HG02763 (cell line): ENCODE measurements around the gene UST.
"Not testable (repeated sequence)": the region's sequence is repeated elsewhere in the genome, so short reads cannot be mapped to it uniquely, and the experiment has no call there.

ENCODE experiments used
- ATAC-seq: cut with Tn5 transposase; IDR thresholded peaks from one replicate; pipeline ENCODE4 v1.9.1; 2021; ENCODE audit warnings: mild to moderate bottlenecking, moderate library complexity; ENCODE audit not compliant: unreplicated experiment

The UST gene

DNA sequence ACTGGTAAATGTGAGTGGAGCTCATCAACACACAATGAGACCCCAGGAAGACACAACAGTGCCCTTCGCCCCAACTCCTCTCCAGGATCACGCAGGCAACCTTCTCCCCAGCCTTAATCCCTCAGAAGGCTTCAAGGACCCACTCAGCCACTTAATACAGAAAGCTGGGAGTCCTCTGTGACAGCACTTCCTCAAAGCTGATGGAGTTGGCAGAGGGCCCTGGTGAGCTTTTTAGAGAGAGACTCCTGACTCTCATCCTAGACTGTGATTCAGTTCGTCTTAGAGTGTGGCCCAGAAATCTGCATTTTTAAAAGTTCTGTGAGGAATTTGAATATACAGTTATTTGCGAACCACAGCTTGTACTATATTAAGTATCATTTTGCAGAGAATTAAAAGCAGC is 187.7 kb downstream of the UST start:
- ATAC-seq, result no peak

DNA sequence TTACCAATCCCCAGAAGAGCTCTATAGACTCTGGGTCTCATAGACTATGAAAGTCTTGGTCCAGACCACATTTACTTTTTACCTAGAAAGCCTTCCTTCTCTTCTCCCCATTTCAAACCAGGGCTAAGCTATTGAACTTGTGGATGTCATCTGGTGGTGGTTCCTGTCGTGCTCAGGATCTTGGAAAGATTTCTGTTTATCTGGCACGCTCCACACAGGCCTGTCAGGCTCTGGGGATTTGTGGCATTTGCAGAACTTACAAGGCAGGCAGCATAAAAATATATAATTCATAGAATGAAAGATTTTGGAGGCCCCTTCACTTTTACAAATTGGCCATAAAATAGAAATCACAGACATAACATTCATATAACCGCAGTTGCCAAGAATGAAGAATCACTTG is 188.1 kb downstream of the UST start:
- ATAC-seq, result no peak

DNA sequence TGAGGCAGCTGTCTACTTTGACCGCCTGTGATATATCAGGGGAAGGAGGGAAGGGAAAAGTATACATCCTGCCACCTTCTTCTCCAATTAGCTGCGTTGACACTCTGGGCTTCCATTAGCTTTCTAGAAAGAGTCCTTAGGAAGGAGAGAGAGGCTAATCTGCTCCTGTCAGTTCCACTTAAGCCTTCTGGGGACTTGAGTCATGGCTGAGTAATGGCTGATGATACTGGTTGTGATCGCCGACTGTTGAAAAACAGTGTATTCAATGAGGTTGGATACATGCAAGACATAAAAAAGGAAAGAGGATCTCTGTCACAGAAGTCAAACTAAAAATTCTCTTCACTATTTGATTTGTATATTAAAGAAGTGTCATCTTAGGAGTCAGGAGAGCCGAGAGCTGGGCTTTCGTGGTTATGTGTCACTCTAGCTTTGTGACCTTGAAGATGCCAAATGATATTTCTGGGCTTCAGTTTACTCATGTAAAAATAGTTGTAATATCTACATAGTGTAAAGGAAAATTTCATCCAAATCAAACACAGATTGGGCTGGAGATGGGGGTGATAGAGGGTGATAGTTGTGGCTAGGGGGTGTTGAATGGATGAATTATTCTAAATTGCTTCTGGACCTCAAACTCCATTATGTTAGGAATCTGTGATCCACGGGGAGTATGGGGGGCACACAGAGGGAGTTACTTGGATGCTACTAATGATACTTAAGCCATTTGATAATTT is 189.0 kb downstream of the UST start:
- no peak for ATAC-seq

DNA sequence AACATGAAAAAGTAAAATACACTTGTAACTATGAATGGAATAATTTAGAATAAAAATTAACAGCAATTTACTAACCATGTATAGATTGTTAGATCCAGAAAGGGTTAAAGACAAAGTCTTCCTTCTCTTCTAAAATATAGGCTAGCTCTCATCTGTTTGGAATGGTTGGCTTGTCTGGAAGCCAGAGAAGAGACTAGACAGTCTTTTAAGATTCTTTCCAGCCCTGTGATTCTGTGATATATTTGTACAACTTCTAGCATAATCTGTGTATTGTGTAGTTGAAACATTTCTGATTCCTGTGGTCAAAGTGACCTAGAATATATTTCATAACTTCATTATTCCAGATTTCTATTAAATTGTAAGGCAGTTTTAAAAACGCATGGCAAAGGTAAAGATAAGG is 196.6 kb downstream of the UST start:
- no peak for ATAC-seq

DNA sequence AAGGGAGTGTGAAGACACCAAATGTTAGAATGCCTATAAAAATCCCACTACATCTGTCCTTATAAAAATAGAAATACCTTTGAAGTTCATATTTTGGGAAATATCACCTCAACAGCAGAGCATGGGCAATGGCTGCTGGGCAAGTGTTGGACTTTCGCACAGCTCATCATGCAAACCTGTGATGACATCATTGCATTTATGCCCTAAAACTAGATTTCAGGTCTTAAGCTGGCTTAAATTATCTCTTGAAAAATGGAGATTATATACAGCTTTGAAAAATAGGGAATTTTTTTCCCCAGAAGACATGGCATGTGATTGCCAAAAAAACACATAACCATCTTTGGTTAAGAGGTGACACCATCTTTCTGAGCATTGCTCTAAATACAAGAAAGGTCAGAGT is 197.8 kb downstream of the UST start:
- no peak for ATAC-seq

DNA sequence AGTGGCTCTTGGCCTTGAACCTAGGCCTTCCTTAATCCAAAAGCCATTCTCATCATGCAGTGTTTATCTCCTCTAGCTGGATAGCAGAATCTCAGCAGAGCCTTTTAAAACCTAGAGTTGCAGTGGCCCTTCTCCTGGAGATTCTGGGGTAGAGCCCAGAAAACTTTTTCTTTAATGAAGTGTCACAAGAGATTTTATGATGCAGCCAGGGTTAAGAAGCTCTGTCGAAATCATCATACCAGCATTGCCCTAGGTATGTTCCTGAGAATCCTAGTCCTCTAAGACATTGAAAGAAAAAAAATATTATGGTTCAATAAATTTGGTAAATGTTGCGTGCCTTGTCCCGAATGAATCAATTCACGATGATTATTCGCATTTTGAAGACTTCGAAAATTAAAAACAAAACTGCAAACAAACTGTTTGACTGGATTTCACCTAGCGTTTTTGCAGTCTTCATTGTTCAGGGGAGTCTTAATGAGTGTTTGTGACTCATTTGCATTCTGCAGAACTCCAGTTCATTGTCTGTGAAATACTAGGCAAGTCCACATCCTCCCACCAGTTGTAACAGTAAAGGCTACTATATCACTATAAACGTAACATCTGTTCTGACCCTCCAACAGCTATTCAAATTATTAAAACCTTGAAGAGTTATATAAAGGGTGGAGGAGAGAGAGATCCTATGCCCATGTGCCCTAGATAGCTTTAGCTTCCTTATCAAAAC is 198.6 kb downstream of the UST start:
- ATAC-seq, result no peak

DNA sequence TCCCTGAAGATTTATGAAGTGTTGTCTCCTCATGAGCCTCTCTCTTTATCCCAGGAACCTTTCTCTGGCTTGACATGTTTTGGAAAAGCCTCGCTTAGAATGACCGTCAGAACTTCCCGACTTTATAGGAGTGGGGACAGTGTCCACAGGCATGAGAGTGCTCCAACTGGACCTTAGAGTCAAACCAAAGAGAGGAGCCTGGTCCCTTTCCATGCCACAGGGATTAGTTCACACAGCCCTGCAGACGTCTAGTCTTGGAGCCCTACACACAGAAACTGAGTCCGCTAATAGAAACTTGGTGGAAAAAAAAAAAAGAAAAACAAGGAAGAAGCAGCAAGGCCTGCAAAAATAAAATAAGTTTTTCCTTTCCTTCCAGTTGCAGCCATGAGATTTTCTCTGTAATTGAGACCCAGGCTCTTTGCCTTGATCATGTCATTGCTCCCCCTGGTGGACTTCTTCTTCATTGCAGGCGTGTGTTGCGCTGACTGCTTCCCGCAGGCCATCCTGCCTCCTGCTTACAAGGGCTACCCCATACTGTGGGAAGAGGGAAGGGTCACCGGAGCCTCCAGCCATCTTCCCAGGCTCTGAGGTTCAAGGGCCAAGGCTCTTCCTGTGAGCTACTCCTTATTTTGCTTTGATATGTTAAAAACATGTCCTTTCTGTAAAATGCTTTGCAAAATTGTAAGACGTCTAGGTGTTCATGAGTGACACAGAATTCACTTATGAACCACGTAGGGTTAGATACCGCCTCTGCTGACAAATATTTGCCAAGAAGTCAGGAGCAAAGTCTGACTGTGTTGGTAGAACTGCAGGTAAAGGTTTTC is 201.0 kb downstream of the UST start:
- ATAC-seq, result no peak

DNA sequence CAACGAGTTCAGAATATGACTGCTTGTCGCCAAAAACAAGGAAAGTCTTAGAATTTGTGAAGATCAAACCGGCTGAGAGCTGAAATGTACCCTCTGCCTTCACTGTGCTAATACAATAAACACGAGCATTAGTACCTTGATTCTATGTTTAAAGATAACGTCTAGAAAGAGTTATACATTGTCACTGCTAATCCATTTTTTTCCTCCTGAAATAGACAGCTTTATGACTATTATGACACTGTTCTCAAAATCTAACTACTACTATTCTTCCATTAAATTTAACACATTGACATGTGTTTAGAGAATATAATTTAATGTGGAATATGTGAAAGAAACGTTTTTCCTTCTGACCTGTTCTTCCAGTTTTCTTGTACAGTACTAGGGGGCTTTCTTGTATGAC is 204.8 kb downstream of the UST start:
- no peak for ATAC-seq

DNA sequence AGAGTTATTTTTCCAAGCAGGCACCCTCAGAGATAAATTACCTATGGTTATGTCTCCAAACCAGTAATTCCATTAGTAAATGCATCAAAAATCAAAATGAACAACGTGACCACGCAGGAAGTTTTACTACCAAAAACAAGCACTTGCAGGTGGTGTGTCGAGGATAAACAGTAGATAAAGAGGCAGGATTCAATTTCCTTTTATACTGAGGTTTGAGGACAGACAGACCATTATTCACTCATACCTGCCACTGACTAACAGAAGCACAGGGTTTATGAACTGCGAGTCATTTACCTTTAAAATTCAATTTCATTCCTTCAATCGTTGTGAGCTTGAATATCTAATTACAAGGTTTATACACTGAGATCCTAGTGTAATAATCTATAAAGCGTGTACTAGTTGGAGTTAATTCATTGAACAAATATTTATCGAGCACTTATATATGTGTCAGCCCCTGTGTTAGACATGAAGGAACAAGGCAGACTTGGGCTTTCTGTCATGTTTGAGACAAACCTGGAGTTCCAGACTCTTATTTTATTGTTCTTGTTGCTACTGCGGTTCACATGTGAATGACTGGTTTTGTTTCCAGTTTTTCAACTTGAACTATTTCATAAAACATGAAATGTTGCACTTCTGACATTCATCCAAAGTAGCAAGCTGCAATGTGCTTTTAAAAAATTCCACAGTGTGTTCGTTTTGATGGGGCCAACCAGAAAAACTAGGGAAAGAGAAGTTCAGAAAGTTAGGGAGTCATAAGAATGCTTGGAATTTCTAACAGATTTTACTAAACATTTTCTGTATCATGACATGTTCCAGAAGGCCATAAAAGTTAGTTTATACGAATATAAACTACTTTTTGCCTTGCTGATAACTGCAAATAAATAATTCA is 205.6 kb downstream of the UST start:
- no peak for ATAC-seq

DNA sequence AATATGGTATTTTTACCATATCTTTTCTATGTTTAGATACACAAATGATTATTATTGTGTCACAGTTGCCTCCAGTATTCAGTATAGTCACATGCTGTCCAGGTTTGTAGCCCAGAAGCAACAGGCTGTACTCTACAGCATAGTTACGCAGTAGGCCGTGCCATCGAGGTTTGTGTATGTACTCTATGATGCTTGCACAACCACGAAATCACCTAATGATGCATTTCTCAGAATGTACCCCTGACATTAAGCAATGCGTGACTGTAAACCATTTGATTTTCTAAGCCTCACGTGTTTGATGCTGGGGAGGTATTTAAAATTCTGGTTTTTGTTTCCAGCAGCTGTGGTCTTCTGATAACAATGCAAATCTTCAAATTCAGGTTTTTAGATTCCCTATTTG is 207.6 kb downstream of the UST start:
- no peak for ATAC-seq

DNA sequence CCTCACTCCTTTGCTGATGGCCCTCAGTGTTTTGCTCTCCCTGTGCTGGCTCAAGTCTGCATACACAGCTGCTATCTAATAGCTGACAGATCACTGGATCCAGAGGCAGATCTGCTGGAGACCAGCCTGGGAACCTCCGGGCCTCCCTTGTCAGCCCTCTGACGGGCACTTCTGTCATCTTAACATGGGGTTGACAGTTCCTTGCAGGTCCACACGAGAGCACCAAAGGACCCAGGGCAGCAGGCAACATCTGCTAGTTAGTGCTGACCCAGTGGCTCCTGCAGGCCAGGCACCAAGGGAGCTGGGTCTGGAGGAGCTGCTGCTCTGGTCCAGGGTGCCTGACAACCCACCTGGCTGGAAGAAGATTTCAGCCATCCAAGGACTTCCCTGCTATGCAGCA is 208.1 kb downstream of the UST start:
- no peak for ATAC-seq

DNA sequence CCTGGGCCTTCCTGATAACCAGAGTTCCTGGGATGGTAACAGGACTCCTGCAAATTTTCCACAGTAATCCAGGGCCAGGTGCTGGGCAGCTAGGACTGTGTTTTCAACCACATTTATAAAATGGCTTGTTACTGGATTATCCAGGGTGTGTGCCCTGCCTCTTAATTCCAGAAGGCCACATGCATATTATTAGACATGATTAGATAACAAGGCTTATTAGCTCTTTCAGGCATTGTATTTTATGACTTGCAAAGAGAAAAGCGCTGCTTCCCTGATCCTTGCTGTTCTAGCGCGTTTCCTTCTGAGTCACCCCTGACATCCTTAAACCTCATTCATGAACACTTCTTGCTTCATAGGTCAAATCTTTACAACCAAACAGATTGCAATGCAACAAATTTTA is 208.6 kb downstream of the UST start:
- ATAC-seq, result no peak

DNA sequence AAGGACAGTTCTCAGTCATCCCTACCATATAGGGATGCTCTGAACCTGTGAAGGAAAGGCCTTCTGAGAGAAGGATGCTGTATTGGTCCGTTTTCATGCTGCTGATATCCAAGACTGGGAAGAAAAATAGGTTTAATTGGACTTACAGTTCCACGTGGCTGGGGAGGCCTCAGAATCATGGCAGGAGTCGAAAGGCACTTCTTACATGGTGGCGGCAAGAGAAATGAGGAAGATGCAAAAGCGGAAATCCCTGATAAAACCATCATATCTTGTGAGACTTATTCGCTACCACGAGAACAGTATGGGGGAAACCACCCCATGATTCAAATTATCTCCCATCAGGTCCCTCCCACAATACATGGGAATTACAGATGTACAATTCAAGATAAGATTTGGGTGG is 209.3 kb downstream of the UST start:
- ATAC-seq, result not testable (repeated sequence)

DNA sequence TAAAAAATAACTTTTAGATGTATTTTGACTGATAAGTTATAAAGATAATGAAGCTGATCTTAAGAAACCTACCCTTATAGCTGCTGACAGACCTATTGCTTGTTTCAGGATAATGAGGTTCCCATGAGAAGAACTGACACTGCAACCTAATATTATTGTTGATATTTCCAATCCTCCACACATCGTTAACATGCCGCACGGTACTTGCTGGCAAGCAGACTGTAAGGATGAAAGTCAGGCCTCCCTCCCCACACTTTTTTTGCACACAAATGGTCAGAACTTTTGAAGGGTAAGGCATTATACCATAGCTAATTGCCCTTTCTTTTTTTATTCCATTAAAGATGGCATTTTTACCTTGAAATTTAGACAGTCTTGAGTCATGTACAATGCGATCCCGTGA is 210.9 kb downstream of the UST start:
- ATAC-seq, result no peak

DNA sequence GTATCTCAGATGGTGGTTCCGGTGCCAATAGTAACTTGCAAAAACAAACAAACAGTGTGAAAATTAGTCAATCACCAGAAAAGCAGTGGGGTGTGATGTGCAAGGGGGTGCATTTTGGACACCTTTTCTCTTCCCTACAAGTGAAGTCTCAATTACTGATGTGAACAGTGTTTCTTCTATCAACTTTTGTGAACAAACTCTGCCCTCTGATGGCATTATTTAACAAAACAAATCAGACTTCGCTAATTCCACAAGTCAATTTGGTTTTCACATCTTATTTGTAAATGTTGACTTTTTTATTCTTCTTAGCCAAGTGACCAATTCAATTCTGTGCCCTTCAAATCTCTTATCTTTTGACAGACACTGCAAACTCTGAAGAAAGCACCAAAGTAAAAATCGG is 212.2 kb downstream of the UST start:
- ATAC-seq, result no peak

DNA sequence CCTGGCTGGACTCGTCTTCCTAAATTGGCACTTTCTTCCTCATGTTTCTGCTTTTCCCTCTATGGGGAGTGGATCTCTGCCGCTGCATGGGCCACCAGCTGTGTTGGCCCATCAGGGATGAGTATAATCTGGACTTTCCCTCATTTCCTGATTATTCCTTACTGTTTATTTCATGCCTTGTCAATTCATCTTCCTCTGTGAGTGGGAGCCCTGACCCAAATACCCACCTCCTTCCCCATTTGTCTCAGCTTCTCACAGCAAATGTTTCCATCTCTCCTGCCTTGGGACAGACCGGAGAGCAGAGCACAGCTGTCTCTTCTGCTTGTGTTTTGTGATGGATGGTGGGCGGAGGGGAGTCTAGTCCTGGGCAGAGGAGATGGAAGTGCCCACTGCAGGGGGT is 212.7 kb downstream of the UST start:
- no peak for ATAC-seq

DNA sequence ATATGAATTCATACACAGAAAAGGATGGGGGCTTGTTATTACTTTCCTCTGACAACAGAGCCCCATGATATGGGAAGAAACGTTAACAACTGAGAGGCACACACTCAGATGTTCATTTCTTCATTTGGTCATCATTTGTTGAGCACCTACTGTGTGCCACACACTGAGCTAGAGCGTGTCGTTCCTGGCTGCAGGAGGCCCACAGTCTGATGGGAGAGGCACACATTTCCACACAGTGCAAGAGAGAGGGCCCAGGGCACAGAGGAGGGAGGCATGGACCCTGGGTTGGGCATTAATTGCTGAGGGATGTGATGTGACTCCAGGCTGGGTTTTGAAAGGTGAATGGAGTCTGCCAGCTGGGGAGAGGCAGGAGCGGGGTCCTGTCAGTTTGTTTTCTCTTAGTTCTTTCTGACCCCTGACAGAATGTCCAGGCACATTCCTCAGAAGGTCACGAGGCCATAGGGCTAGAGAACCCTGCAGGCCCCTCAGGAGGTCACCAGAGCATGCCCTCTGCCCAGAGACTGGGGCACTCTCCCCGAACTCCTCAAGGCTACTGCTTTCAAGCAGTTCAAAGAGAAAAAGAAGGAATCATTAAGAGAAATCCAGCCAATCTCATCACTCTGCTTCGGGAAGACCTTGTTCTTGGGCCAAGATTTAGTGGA is 216.2 kb downstream of the UST start:
- no peak for ATAC-seq

DNA sequence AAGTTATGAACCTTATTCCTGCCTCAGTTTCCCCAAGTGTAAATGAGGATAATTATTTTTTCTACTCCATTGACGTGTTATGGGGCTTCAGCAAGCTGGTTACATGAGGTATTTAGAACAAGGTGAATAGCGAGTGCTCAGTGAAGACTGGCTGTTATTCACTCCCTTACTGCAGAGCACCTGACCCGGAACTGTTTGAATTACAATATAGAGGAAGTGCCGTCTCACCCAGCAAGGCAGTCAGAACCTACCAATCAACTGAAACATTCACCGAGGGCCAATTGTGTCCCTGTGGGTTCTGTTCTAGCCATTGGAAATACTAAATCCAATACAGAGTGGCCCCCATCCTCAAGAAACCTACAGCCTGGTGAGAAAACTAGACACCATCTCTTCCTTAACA is 216.9 kb downstream of the UST start:
- ATAC-seq, result no peak

DNA sequence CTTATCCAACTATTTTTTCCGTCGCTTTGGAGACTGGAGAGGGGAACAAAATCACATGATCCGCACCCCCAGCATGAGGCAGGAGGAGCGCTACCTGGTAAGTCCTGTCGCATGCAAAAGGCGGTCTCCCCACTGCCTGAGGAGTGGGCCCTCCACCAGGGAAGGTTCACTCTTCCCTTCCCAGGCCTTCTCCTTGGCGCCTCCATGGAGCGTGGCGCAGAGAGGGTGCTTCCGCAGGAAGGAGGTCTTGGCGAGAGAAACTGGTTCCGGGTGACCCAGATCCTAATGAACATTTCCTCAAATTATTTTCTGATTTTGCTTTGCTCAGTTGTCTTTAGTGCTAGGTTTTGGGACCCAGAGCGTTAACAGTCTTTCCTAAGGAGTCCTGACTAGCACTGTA is 217.6 kb downstream of the UST start:
- no peak for ATAC-seq

DNA sequence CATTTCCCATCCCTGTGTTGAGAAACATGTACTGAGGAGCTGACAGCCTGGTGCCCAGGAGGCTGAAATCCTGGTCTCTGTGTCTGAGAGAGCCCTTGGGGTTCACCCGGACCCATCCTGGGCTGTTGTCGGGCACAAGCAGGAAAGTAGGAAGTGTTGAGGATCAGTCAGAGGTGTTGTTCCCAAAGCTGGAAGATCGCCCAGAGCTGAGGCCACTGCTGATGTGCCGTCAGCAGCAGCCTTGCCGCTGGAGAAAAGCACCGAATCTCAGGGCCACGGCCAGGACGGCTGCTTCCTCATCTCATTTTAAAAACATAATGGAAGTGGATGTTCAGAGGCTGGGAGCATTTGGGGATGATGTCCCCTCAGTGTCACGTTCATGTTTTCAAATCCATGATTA is 218.5 kb downstream of the UST start:
- ATAC-seq, result no peak
